GM13977 (cell line): ENCODE results near the gene WNK1.
"Not testable (repeated sequence)": the region's sequence is repeated elsewhere in the genome, so short reads cannot be mapped to it uniquely, and the experiment has no call there.

Experiments
- DNase-seq: peaks from one replicate; pipeline ENCODE4 v3.0.0; 2012; ENCODE audit warnings: low spot score
- in situ Hi-C: fragments of 300-500 bp; cut with MboI; formaldehyde crosslinking; loops from one replicate; pipeline ENCODE4 v1.12.0; 2022; ENCODE audit warnings: low sequenced_read_pairs, low pct_unique_long_range_greater_than_20kb, mixed read lengths, inconsistent platforms; ENCODE audit not compliant: unreplicated experiment
- TF ChIP-seq, protein P1 (sequence below): IDR thresholded peaks from 2 replicates; pipeline ENCODE4 v1.5.1; 2012; ENCODE audit warnings: mild to moderate bottlenecking, control low read depth; ENCODE audit not compliant: insufficient read depth; ENCODE audit errors: extremely low read depth, missing control alignments

The WNK1 gene

DNA sequence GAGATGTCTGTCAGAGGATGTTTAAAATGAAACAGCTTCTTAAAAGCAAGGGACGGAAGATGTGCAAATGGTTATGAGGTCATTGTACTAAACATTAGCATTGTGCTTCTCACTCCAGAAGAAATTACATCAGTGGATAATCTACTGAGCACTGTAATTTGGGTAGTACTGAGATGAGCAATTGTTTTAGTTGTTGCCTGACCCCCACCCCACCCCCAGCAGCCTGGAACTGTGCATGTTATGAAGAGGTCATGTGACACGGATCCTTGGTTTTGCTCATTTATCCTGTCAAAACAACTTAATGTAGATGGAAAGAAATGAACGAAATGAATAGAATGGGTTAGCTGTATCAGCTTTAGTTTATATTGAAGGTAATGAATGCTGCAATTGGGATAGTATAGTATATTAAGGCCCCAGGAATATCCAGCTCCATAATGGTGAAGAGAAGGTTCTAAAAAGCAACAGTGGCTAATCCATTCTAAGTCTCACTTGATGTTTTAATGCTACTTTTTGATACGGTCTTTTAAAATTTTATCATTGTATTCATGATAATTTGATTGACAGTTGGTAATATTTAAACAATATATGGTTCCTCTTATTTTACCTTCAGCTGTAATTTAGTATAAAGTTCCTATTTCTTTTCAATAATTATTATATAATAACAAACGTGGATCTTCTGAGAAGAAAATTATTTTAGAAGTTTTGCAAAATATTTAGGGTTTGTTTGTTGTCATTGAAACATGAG lies 58.5 kb downstream of the WNK1 start:
- TF ChIP-seq, protein P1, sequence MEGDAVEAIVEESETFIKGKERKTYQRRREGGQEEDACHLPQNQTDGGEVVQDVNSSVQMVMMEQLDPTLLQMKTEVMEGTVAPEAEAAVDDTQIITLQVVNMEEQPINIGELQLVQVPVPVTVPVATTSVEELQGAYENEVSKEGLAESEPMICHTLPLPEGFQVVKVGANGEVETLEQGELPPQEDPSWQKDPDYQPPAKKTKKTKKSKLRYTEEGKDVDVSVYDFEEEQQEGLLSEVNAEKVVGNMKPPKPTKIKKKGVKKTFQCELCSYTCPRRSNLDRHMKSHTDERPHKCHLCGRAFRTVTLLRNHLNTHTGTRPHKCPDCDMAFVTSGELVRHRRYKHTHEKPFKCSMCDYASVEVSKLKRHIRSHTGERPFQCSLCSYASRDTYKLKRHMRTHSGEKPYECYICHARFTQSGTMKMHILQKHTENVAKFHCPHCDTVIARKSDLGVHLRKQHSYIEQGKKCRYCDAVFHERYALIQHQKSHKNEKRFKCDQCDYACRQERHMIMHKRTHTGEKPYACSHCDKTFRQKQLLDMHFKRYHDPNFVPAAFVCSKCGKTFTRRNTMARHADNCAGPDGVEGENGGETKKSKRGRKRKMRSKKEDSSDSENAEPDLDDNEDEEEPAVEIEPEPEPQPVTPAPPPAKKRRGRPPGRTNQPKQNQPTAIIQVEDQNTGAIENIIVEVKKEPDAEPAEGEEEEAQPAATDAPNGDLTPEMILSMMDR: no peak
- DNase-seq: peak; percentile 69
- in situ Hi-C loops: loop anchor here (5.0 to 25.0 kb wide), 2 partner anchors 239 to 276 kb away; no protein-coding TSS in a partner anchor

DNA sequence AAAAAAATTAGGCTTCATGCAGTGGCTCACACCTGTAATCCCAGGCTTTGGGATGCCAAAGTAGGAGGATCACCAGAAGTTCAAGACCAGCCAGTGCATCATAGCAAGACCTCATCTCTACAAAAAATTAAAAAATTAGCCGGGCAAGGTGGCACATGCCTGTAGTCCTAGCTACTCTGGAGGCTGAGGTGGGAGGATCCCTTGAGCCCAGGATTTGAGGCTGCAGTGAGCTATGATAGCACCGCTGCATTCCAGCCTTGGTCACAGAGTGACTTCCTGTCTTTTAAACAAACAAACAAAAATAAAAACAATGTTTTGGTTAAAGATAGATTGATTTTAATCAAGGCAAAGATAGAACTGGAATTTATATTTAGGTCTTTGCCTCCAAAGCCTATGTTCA lies 60.6 kb downstream of the WNK1 start:
- TF ChIP-seq, protein P1: no peak
- no peak for DNase-seq
- in situ Hi-C loops: loop anchor here (5.0 to 25.0 kb wide), 2 partner anchors 241 to 274 kb away; no protein-coding TSS in a partner anchor

DNA sequence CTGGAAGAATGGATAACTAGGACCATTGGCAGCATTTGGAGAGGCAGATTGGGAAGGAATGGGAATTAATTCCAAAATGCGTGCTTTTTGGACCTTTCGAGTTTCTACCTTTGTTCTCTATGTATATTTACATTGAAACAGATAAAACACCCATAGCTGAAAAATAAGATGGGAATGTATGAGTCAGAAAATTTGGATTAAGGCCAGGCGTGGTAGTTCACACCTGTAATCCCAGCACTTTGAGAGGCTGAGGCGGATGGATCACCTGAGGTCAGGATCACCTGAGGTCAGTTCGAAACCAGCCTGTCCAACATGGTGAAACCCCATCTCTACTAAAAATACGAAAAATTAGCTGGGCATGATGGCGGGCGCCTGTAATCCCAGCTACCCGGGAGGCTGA lies 65.1 kb downstream of the WNK1 start:
- DNase-seq: not testable (repeated sequence)
- in situ Hi-C loops: loop anchor here (25.0 kb wide), 1 partner anchor 270 kb away; no protein-coding TSS in a partner anchor

DNA sequence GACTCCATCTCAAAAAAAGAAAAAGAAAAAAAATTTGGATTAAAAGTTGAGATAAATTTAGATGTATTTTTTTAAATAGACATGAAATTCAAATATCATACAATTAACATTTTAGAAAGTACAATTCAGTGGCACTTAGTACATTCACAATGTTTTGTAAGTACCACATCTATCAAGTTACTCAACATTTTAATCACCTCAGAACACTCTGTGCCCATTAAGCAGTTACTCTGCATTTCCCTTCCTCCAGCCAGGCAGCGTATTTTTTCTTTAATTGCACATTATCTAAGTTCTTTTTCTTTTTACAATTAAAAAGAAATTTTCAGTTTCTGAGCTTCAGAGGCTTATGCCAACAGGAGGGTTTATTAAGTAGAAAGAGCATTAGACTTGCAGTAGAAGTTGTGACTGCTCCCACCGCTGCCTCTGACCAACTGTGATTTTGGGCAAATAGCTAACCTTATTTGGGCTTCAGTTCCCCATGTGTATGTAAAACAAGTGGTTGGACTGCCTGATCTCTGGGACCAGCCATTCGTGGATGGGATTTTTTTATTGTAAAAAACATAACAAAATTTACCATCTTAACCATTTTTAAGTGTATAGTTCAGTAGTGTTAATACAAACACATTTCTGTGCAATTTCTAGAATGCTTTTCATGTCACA lies 65.7 kb downstream of the WNK1 start:
- TF ChIP-seq, protein P1: no peak
- in situ Hi-C loops: loop anchor here (25.0 kb wide), 1 partner anchor 269 kb away; no protein-coding TSS in a partner anchor
- no peak for DNase-seq

DNA sequence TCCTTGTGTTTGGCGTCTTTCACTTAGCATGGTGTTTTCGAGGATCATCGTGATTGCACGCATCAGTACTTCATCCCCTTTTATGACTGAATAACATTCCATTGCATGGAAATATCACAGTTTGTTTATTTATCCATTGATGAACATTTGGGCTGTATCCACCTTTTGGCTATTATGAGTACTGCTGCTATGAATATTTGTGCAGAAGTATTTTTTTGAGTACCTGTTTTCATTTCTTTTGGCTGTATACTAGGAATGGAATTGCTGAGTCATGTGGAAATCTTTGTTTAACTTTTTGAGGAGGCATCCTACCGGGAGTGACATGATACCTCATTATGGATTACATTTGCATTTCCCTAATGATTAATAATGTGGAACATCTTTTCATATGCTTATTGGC lies 66.4 kb downstream of the WNK1 start:
- in situ Hi-C loops: loop anchor here (25.0 kb wide), 1 partner anchor 269 kb away; no protein-coding TSS in a partner anchor
- DNase-seq: no peak
- TF ChIP-seq, protein P1: no peak

DNA sequence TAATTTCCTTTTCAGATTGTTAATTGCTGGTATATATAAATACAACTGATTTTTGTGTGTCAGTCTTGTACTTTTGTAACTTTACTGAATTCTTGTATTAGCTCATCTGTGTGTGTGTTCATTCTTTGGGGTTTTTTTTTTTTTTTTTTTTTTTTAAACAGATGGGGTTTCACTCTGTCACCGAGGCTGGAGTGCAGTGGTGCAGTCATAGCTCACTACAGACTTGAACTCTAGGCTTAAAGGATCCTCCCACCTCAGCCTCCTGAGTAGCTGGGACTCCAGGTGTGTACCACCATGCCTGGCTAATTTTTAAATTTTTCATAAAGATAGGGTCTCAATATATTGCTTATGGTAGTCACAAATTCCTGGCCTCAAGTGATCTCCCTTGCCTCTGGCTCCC lies 68.0 kb downstream of the WNK1 start:
- TF ChIP-seq, protein P1: no peak
- in situ Hi-C loops: loop anchor here (25.0 kb wide), 1 partner anchor 267 kb away; no protein-coding TSS in a partner anchor
- no peak for DNase-seq
